Kidney (tissue), 14 donors: ENCODE results near the gene MYT1. TPM values are rescaled to one million over a fixed set of nuclear protein-coding genes. Genes with fewer than 3 reads are reported as not detected.

Experiments
- DNase-seq, 5 donors: peaks; one replicate each; pipeline ENCODE4 v3.0.0-alpha.2; 2013 to 2020
- FAIRE-seq: peaks from 2 replicates; lab custom pipeline; 2012; peaks lifted over from hg19 to GRCh38; lab: Jason Lieb, UNC
- H3K27ac ChIP-seq, 2 donors: one replicate each; pipeline ENCODE4 v1.7.0; 2013; ENCODE audit warnings: low read depth in 2 of 2, low read length in 2 of 2, inconsistent platforms in 1 of 2
- H3K27me3 ChIP-seq: one replicate; pipeline ENCODE4 v1.7.1; 2013; ENCODE audit warnings: low read length, inconsistent platforms; ENCODE audit not compliant: control insufficient read depth, insufficient read depth
- H3K36me3 ChIP-seq, 3 donors: one replicate each; pipeline versions ENCODE4 v1.7.0 to v1.7.1; 2013; ENCODE audit warnings: low read length in 3 of 3, control low read depth in 1 of 3, inconsistent platforms in 1 of 3; ENCODE audit not compliant: insufficient read depth in 3 of 3, control insufficient read depth in 2 of 3
- H3K4me1 ChIP-seq, 3 donors: one replicate each; pipeline versions ENCODE4 v1.7.0 to v1.7.1; 2013; ENCODE audit warnings: low read length in 3 of 3, inconsistent platforms in 1 of 3, low read depth in 1 of 3; ENCODE audit not compliant: control insufficient read depth in 2 of 3, insufficient read depth in 2 of 3
- H3K4me3 ChIP-seq, 3 donors: one replicate each; pipeline versions ENCODE4 v1.7.0 to v1.8.1; 2013; ENCODE audit warnings: low read length in 3 of 3, control low read depth in 1 of 3, inconsistent platforms in 1 of 3
- H3K9ac ChIP-seq, 3 donors: one replicate each; pipeline versions ENCODE4 v1.7.0 to v1.7.1; 2013; ENCODE audit warnings: low read length in 3 of 3, control low read depth in 1 of 3, inconsistent platforms in 1 of 3
- H3K9me3 ChIP-seq, 3 donors: one replicate each; pipeline versions ENCODE4 v1.7.0 to v1.7.1; 2013; ENCODE audit warnings: low read length in 3 of 3, control low read depth in 1 of 3, inconsistent platforms in 1 of 3; ENCODE audit not compliant: control insufficient read depth in 2 of 3, insufficient read depth in 1 of 3
- intact Hi-C: fragments of 100-400 bp; cut with DNase I; formaldehyde crosslinking; loops from one replicate; pipeline ENCODE4 v1.11.1; 2022
- polyA plus RNA-seq: library from polyadenylated mRNA; stranded (reverse); fragments of 350-450 nt; fragmentation: Illumina TruSeq; extraction: RNeasy Lipid Tissue Mini Kit (QIAGEN cat#74804); gene quantifications from one replicate; pipeline ENCODE4 v1.2.3, GENCODE V29; 2014; ENCODE audit warnings: low read depth, low replicate concordance; ENCODE audit not compliant: insufficient read depth
- total RNA-seq: library from RNA; stranded (reverse); fragmentation: NEBNext Ultra II Directional; extraction: Animal tissue kit (Norgen Biotek cat#: 25700); gene quantifications from one replicate; pipeline ENCODE4 v1.2.1, GENCODE V29; 2021
- TF ChIP-seq, protein P1 (sequence below): IDR thresholded peaks from 3 replicates; pipeline ENCODE4 v1.5.1; 2012; ENCODE audit warnings: mild to moderate bottlenecking, moderate library complexity, borderline replicate concordance; ENCODE audit not compliant: insufficient read depth; ENCODE audit errors: extremely low read depth
- donor health status: control.
- donor health status: control.
- donor health status: control.
- donor health status: control.
- donor health status: control.
- donor health status: DM: yes; HTN: yes; CAD: no.
- donor health status: Normal renal cell carcinoma (clear cell type).

The MYT1 gene
- total and polyA plus RNA-seq, 2 donors from 2014 or later: not detected

DNA sequence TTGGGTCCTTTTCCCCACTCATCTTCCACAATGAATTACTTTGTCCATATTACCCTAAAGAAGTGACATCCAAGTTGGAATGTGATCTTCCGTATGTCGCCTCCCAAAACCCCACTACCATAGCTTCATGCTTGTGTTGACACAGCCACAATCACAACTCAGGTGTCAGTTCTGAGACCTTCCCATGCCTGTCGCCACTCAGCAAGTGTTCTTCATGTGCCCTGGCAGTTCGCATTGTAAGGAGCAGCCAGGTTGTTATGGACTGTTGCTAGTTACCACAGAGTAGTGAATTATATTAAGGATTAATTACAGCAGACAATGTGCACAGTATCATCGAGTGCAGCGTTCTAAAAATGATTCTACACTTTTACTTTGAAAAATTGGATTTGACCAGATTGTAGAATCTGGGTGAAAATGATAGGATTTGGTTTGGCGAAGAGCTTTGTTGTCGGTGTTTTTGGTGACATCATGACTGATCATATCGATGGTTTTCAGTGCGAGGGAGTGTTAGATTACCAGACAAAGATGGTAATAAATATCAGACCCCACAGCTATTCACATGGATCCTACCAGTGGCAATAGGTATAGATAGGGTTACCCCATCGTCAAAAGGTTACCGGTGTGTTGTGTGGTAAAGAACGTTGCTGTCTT is 93.0 kb downstream of the MYT1 start:
- no peaks in the 10 kb centered on the region for H3K27me3 ChIP-seq
- TF ChIP-seq, protein P1, sequence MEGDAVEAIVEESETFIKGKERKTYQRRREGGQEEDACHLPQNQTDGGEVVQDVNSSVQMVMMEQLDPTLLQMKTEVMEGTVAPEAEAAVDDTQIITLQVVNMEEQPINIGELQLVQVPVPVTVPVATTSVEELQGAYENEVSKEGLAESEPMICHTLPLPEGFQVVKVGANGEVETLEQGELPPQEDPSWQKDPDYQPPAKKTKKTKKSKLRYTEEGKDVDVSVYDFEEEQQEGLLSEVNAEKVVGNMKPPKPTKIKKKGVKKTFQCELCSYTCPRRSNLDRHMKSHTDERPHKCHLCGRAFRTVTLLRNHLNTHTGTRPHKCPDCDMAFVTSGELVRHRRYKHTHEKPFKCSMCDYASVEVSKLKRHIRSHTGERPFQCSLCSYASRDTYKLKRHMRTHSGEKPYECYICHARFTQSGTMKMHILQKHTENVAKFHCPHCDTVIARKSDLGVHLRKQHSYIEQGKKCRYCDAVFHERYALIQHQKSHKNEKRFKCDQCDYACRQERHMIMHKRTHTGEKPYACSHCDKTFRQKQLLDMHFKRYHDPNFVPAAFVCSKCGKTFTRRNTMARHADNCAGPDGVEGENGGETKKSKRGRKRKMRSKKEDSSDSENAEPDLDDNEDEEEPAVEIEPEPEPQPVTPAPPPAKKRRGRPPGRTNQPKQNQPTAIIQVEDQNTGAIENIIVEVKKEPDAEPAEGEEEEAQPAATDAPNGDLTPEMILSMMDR: no peak
- no peak for FAIRE-seq
- H3K4me1 ChIP-seq: peaks cover 0 to 29% (median 29%) of the 10 kb centered on the region in 3 donors
- H3K4me3 ChIP-seq: peak overlapping the region in 2 of 3 donors; percentile 84 to 88
- H3K9ac ChIP-seq: peak overlapping the region in 2 of 3 donors; percentile 58 to 73
- no peaks in the 10 kb centered on the region for H3K36me3 ChIP-seq
- intact Hi-C loops: no loop called here
- no peak for DNase-seq
- H3K9me3 ChIP-seq: no peaks in the 10 kb centered on the region
- H3K27ac ChIP-seq: peak overlapping the region in 1 of 2 donors; percentile 15

DNA sequence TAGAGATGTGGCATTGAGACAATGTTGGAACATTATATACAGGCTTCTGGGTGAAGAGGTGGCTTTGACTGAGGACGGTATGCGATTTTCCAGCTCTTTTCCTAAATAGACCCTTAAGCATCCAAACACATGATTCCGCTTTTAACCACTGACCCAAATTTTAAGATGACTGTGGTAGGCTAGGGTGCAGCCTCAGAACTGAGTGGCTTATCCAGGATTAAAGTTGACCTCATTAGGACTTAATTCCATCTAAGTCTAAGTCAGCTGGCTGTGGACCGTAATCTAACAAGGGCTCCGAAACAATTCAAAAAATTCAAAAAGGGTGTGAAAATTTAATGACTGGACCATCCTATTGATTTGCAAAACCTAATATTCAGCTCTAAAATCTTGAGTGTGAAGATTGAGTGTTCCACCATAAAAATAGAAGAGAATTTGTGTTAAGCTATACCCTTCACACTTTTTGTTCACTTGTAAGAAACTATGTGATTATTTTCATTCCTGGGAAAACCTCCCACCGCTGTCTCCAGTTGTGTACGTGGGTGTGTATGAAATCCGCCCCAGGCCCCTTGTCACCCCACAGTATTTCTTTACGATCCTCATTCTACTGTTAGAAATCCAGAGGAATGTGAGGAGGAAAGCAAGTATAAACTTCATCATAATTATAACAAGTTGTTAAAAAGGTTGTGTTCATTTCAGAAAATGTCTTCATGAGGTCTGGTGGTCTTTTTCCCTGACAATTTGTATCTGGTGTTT is 94.0 kb downstream of the MYT1 start:
- FAIRE-seq: no peak
- TF ChIP-seq, protein P1: no peak
- H3K9me3 ChIP-seq: no peaks in the 10 kb centered on the region
- H3K4me3 ChIP-seq: peak overlapping the region in 1 of 3 donors; percentile 6
- no peak overlapping the region for H3K9ac ChIP-seq
- no peaks in the 10 kb centered on the region for H3K36me3 ChIP-seq
- peaks cover 0 to 32% (median 29%) of the 10 kb centered on the region in 3 donors for H3K4me1 ChIP-seq
- H3K27ac ChIP-seq: no peak overlapping the region
- intact Hi-C loops: no loop called here
- peak in 1 of 5 donors; percentile 35 for DNase-seq
- H3K27me3 ChIP-seq: no peaks in the 10 kb centered on the region

DNA sequence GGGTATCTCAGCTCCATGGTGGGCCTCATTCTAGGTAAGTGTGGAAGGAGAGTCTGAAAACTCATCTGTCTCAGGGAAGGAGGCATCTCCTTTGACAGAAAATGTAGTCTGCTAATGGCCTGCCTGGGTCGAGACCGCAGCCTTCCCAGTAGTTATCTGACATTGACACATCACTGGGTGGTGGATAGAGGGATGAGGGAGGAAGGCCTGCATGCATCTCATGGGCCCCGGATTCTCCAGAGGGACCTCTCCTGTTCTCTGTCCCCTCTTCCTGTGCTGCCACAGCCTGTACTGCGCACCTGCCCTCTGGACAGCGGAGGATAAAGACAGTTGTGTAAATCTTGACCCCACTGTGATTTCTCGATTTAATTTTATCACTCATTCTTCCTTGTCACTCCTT is 96.0 kb downstream of the MYT1 start:
- no peak for DNase-seq
- H3K4me3 ChIP-seq: no peak overlapping the region
- H3K27ac ChIP-seq: peak overlapping the region; percentile 33 to 47
- no peak overlapping the region for H3K9ac ChIP-seq
- H3K9me3 ChIP-seq: no peaks in the 10 kb centered on the region
- TF ChIP-seq, protein P1: no peak
- H3K4me1 ChIP-seq: peaks cover 0 to 29% (median 29%) of the 10 kb centered on the region in 3 donors
- FAIRE-seq: no peak
- intact Hi-C loops: no loop called here
- H3K27me3 ChIP-seq: no peaks in the 10 kb centered on the region
- H3K36me3 ChIP-seq: peaks cover 0 to 2% (median 0%) of the 10 kb centered on the region in 3 donors
